Neural cell (in vitro differentiated cells): ENCODE data around the gene LDLRAD4. TPM values are rescaled to one million over a fixed set of nuclear protein-coding genes. Genes with fewer than 3 reads are reported as not detected.

ENCODE experiments used
- H2AFZ ChIP-seq: fragments of 200-600, 300-800 bp; sonication (generic), shearing (Covaris generic); 2 replicates; pipeline ENCODE4 v1.6.0; 2014; ENCODE audit warnings: low read depth, mild to moderate bottlenecking, antibody characterized with exemption, low read length, moderate library complexity
- H3F3A ChIP-seq: fragments of 200-600 bp; shearing (Covaris generic); 2 replicates; pipeline ENCODE4 v1.6.1; 2016; ENCODE audit warnings: mild to moderate bottlenecking, moderate library complexity, mixed read lengths, antibody characterized with exemption, low read length; ENCODE audit not compliant: insufficient read depth, poor library complexity, severe bottlenecking
- H3K27ac ChIP-seq: fragments of 200-600, 300-800 bp; sonication (generic), shearing (Covaris generic); 2 replicates; pipeline ENCODE4 v1.5.1; 2014; ENCODE audit warnings: mild to moderate bottlenecking, low read length, moderate library complexity
- H3K27me3 ChIP-seq: fragments of 300-800, 200-600 bp; sonication (generic), shearing (Covaris generic); 2 replicates; pipeline ENCODE4 v1.6.0; 2014; ENCODE audit warnings: mild to moderate bottlenecking, low read depth, low read length, moderate library complexity; ENCODE audit not compliant: insufficient read depth
- H3K36me3 ChIP-seq: fragments of 300-800, 200-600 bp; sonication (generic), shearing (Covaris generic); 2 replicates; pipeline ENCODE4 v1.5.1; 2014; ENCODE audit warnings: mild to moderate bottlenecking, antibody characterized with exemption, low read length, moderate library complexity; ENCODE audit not compliant: insufficient read depth
- H3K4me2 ChIP-seq: fragments of 300-800, 200-600 bp; sonication (generic), shearing (Covaris generic); 2 replicates; pipeline ENCODE4 v1.6.0; 2014; ENCODE audit warnings: mild to moderate bottlenecking, low read length
- H3K4me3 ChIP-seq: fragments of 300-800, 200-600 bp; sonication (generic), shearing (Covaris generic); 2 replicates; pipeline ENCODE4 v1.5.1; 2014; ENCODE audit warnings: mild to moderate bottlenecking, low read length, moderate library complexity
- H3K79me2 ChIP-seq: fragments of 200-600 bp; shearing (Covaris generic); replicated peaks from 2 replicates; pipeline ENCODE4 v1.6.0; 2014; ENCODE audit warnings: mild to moderate bottlenecking, low read length, moderate library complexity; ENCODE audit not compliant: insufficient read depth
- H3K9ac ChIP-seq: fragments of 300-800, 200-600 bp; sonication (generic), shearing (Covaris generic); 2 replicates; pipeline ENCODE4 v1.6.1; 2016; ENCODE audit warnings: mild to moderate bottlenecking, low read length, mixed read lengths
- H3K9me2 ChIP-seq: fragments of 200-600 bp; shearing (Covaris generic); 2 replicates; pipeline ENCODE4 v1.6.1; 2016; ENCODE audit warnings: mild to moderate bottlenecking, low read length, mixed read lengths; ENCODE audit not compliant: insufficient read depth
- H3K9me3 ChIP-seq: fragments of 200-600, 300-800 bp; sonication (generic), shearing (Covaris generic); 2 replicates; pipeline ENCODE4 v1.6.1; 2016; ENCODE audit warnings: mild to moderate bottlenecking, mixed run types, low read length, moderate library complexity, mixed read lengths
- H4K20me1 ChIP-seq: fragments of 200-600 bp; shearing (Covaris generic); 2 replicates; pipeline ENCODE4 v1.6.1; 2016; ENCODE audit warnings: mild to moderate bottlenecking, mixed run types; ENCODE audit not compliant: insufficient read depth
- CTCF ChIP-seq: fragments of 450-650 bp; IDR thresholded peaks from 2 replicates; pipeline ENCODE4 v1.5.1; 2014; ENCODE audit warnings: antibody characterized with exemption, mild to moderate bottlenecking, moderate library complexity; ENCODE audit not compliant: poor library complexity, severe bottlenecking
- EP300 ChIP-seq: fragments of 450-650 bp; conservative IDR thresholded peaks from 2 replicates; pipeline ENCODE4 v1.6.1; 2014; ENCODE audit warnings: antibody characterized with exemption, mild to moderate bottlenecking, moderate library complexity; ENCODE audit not compliant: poor library complexity, severe bottlenecking
- EZH2 ChIP-seq: fragments of 200-600, 300-800 bp; shearing (Covaris generic), sonication (generic); IDR thresholded peaks from 2 replicates; pipeline ENCODE4 v1.6.1; 2014; ENCODE audit warnings: antibody characterized with exemption, low read length, borderline replicate concordance, mild to moderate bottlenecking; ENCODE audit not compliant: insufficient read depth, poor library complexity, severe bottlenecking
- MXI1 ChIP-seq: fragments of 450-650 bp; conservative IDR thresholded peaks from 2 replicates; pipeline ENCODE4 v1.6.1; 2014; ENCODE audit warnings: antibody characterized with exemption, mild to moderate bottlenecking; ENCODE audit not compliant: poor library complexity, severe bottlenecking
- POLR2AphosphoS5 ChIP-seq: IDR thresholded peaks from 2 replicates; pipeline ENCODE4 v1.6.1; 2012
- RAD21 ChIP-seq: fragments of 450-650 bp; conservative IDR thresholded peaks from 2 replicates; pipeline ENCODE4 v1.6.1; 2014; ENCODE audit warnings: antibody characterized with exemption, mild to moderate bottlenecking, moderate library complexity
- REST ChIP-seq: IDR thresholded peaks from 2 replicates; pipeline ENCODE4 v1.6.1; 2012; ENCODE audit warnings: borderline replicate concordance
- SMC3 ChIP-seq: fragments of 450-650 bp; conservative IDR thresholded peaks from 2 replicates; pipeline ENCODE4 v1.6.1; 2014; ENCODE audit warnings: antibody characterized with exemption, mild to moderate bottlenecking, moderate library complexity; ENCODE audit not compliant: poor library complexity
- TAF1 ChIP-seq: IDR thresholded peaks from 2 replicates; pipeline ENCODE4 v1.6.1; 2012; ENCODE audit warnings: low read depth
- polyA plus RNA-seq: library from polyadenylated mRNA; depleted of rRNA; stranded (reverse); fragments of >200 nt; gene quantifications from 2 replicates; pipeline ENCODE4 v1.2.3, GENCODE V29; 2014

Gene LDLRAD4
- polyA plus RNA-seq, 1 donor from 2014 or later = 3.7 TPM

- no peak overlapping the region for H2AFZ ChIP-seq
These were observed 284.0 kb downstream of the LDLRAD4 start for GRCh38 chr18:13502585-13502984.

GRCh38 chr18:13503836-13504235 is 285.3 kb downstream of the LDLRAD4 start:
- Histone ChIP-seq H3F3A (no peaks in the 10 kb centered on the region), H3K36me3 (no peaks in the 10 kb centered on the region), H3K9ac (no peak overlapping the region), H2AFZ (no peak overlapping the region), H3K9me3 (peaks cover 3% of the 10 kb centered on the region), H3K4me2 (no peak overlapping the region), H3K27ac (no peak overlapping the region), H4K20me1 (no peaks in the 10 kb centered on the region), H3K79me2 (no peaks in the 10 kb centered on the region), H3K9me2 (no peaks in the 10 kb centered on the region), H3K4me3 (no peak overlapping the region), H3K27me3 (no peaks in the 10 kb centered on the region)
- TF ChIP-seq MXI1 = no peak
- TF ChIP-seq REST = no peak
- TF ChIP-seq SMC3 = no peak
- TF ChIP-seq EZH2 = no peak
- no peak for TF ChIP-seq RAD21
- no peak for TF ChIP-seq POLR2AphosphoS5
- TF ChIP-seq CTCF = no peak
- no peak for TF ChIP-seq TAF1
- TF ChIP-seq EP300 = no peak

More at GRCh38 chr18:13502585-13502984, 284.0 kb downstream of the LDLRAD4 start:
- H3K36me3 ChIP-seq = no peaks in the 10 kb centered on the region
- no peak overlapping the region for H3K9ac ChIP-seq
- H4K20me1 ChIP-seq = no peaks in the 10 kb centered on the region
- no peak overlapping the region for H3K27ac ChIP-seq
- H3F3A ChIP-seq = no peaks in the 10 kb centered on the region
- H3K27me3 ChIP-seq = no peaks in the 10 kb centered on the region
- H3K9me2 ChIP-seq = no peaks in the 10 kb centered on the region
- H3K9me3 ChIP-seq = peaks cover 6% of the 10 kb centered on the region
- no peaks in the 10 kb centered on the region for H3K79me2 ChIP-seq
- no peak overlapping the region for H3K4me2 ChIP-seq
- no peak for TF ChIP-seq MXI1
- H3K4me3 ChIP-seq = no peak overlapping the region
